K562 (cell line): ENCODE results near the gene PIP4K2A.

Source experiments
- BRD4 ChIP-seq: fragments of 200-600 bp; sonication (generic); IDR thresholded peaks from 2 replicates; pipeline ENCODE4 v1.6.1; 2017; ENCODE audit warnings: inconsistent platforms
- CHD2 ChIP-seq: IDR thresholded peaks from 2 replicates; pipeline ENCODE4 v1.6.1; 2011; ENCODE audit warnings: low read depth, low read length
- CTCF ChIP-seq, 3 experiments: IDR thresholded peaks in 2 of 3; conservative IDR thresholded peaks in 1 of 3; 2 replicates each; pipeline ENCODE4 v1.5.1; 2011 to 2012; ENCODE audit warnings: low read length in 3 of 3, mild to moderate bottlenecking in 3 of 3, control low read depth in 2 of 3, improper control_type of control experiment in 1 of 3, inconsistent platforms in 1 of 3, low read depth in 1 of 3, mixed read lengths in 1 of 3, moderate library complexity in 1 of 3; ENCODE audit not compliant: insufficient read depth in 2 of 3
- GABPB1 ChIP-seq: sonication (generic); formaldehyde crosslinking; IDR thresholded peaks from 2 replicates; pipeline ENCODE4 v1.8.0; 2022; ENCODE audit warnings: mild to moderate bottlenecking, missing genetic modification reagents
- HNRNPH1 ChIP-seq: fragments of 200-400 bp; formaldehyde crosslinking; optimal IDR thresholded peaks from 2 replicates; pipeline ENCODE3; 2017; ENCODE audit warnings: low read depth, mild to moderate bottlenecking, low read length, moderate library complexity
- PTBP1 ChIP-seq: fragments of 200-400 bp; formaldehyde crosslinking; IDR thresholded peaks from 2 replicates; pipeline ENCODE4 v1.6.1; 2017; ENCODE audit warnings: low read depth, low read length
- SMAD3 ChIP-seq: fragments of 450-650 bp; formaldehyde crosslinking; conservative IDR thresholded peaks from 2 replicates; pipeline ENCODE4 v1.4.0; 2020; ENCODE audit warnings: mild to moderate bottlenecking
- TAF1 ChIP-seq: IDR thresholded peaks from 2 replicates; pipeline ENCODE4 v1.6.1; 2011; ENCODE audit warnings: mild to moderate bottlenecking, low read length, moderate library complexity; ENCODE audit not compliant: insufficient read depth, control insufficient read depth, severe bottlenecking; ENCODE audit errors: extremely low read depth
- USF2 ChIP-seq: sonication (generic); formaldehyde crosslinking; IDR thresholded peaks from 2 replicates; pipeline ENCODE4 v1.5.0; 2020; ENCODE audit warnings: missing genetic modification reagents
- ZNF324 ChIP-seq: fragments of 250-450 bp; sonication (Bioruptor Pico); IDR thresholded peaks from 2 replicates; pipeline ENCODE4 v1.4.0; 2020; ENCODE audit warnings: mild to moderate bottlenecking

GRCh38 chr10:22554461-22555182 is 159.8 kb downstream of the PIP4K2A start:
- TF ChIP-seq USF2 (no peak), SMAD3 (CRISPR knock-in tag) (no peak), PTBP1 (no peak), ZNF324 (no peak), HNRNPH1 (no peak), BRD4 (no peak), CHD2 (no peak), CTCF (IDR thresholded peaks at IDR 0.05 in 2 of 3, conservative IDR thresholded peaks at IDR 0.05 in 1 of 3; ENCODE audit: insufficient read depth in 2 of 3, low read depth in 1 of 3, low read length in 3 of 3) (no peak), TAF1 (no peak), GABPB1 (CRISPR knock-in tag) (no peak)
